Activated gamma-delta T cell treated with anti-CD3 and anti-CD28 coated beads, Interleukin-2, amount 50 U/mL, for 16 hours (primary cell): ENCODE data around the gene CFAP410.

Experiments used
- DNase-seq: peaks from one replicate; pipeline ENCODE4 v3.0.0-alpha.2; 2020; ENCODE audit warnings: low read depth

CFAP410 gene

DNA sequence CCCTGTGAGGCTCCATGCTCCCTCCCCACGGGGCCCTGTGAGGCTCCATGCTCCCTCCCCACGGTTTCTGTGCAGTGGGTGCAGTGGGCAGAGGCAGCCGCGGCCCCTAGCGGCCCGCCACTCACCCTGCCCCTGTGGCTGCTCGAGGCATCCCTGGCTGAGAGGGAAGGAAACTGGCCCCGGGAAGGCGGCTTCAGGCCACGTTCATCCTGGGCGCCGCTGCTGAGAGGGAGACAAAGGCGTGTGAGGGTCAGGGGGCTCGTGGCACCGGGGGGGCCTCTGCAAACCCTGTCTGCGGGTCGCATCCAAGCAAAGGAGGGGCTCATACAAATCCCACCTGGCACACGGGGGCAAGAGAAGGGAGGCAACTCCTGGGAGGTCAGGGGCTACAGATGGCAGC is 8.5 kb downstream of the CFAP410 start:
- no peak for DNase-seq

DNA sequence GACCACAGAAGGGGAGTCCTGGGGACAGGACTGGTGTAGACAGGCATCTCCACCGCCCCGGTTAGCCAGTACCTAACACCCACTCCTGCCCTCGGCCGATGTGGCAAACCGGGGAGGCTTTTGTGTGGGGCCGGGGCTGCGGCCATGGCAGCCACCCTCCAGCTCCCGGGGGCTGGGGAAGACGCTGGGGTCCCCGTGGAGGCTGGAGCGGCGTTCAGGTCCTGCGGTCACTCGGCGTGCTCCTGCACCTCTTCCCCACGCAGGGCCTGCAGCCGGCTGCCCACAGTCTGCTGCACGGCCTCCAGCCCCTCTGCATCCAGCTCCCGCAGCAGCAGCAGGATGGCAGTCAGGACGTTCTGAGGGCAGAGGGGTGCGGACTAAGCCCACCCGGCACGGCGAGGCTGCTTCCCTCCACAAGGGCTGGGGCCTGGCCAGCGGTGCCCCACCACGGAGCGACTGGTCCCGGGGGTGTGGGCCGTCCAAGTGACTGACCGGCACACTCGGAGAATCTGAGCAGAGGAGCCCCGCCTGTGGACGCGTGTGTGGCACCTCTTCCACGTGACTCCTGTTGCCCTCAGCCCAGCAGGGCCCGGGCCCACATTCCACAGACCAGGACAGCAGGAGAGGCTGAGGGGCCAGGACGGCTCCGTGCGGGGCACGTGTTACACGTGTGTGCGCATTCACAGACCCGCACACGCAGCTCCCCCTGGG is 9.1 kb downstream of the CFAP410 start:
- DNase-seq, result no peak

DNA sequence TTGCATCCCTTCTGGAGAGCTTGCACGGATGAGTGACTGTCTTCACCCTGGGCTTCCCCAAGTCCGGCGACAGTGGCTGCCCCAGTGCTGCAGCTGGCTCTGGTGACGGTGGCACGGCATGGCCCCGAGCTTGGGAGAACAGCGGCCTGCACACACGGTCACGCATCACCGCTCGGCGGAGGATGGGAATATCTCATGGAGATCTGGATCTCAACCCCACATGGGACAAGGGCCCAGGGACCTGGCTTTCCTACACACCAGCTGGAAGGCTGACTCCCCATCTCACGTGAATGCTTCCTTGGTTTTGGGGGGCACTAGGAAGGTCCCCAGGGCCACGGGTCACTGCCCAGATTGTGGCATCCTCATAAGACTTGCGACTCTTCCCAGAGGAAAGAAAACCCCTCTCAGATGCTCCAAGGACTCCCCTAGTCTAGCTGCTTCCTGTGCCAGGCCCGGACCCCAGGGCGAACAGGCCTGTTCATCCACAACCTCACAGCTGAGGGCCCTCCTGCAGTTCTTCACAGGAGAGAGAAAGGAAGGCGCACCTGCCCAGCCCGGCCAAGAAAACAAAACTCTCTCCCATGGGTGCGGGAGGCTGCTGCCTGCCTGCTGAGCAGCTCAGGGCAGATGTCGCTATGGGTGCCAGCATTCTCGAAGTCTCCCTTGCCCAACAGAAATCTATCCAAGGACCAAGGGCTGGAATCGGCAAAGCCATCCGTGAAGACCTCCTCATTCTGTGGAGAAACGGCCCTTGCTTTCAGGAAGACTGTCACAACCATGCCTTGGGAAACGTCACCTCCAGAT is 9.9 kb downstream of the CFAP410 start:
- DNase-seq, result no peak

DNA sequence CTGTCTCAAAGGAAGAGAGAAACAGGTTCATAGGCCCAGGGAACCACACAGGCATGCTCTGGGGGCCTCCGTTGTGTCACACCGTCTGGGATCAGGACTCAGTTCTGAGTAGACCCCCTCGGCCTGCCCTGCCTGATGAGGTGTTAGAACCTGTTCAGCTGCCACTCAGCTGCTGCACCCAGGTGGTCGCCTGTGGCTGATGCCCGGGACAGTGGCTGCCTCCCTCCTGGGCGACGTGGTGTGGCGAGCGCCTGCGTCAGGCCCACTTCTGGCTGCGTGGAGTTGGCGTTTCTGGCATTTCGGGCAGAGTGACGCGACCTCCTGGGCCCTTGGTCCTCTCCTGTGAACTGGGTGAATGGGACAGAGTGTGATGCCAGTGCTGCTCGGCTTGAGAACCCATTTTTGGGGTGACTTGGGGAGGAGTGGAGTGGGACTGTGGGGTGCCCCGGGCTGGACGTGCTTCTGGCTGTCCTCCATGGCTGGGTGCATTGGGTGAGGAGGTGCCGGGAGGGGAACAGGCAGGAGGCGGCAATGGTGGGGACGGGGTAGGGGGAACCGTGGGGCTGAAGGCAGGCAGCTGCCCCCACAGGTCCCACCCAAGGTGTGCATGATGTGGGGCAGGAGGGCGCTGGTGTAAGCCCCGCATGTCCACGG is 10.8 kb downstream of the CFAP410 start:
- no peak for DNase-seq

DNA sequence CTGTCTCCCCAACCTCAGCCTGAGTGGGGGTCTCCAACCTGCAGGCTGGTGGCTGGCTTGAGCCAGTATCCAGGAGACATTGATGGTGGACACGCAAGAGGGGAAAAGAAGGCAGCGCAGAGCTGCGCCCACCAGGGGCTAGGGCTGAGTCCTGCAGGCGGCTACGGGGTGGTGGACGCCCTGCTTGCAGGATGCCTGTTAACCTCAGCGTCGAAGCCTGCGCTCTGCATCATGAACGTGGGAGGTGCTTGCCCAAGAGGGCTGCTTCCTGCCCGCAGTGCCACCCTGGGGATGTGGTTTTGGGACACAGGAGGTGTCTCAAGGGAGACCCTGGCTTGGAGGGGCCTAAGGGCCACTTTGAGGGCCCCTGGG is 11.6 kb downstream of the CFAP410 start:
- no peak for DNase-seq

DNA sequence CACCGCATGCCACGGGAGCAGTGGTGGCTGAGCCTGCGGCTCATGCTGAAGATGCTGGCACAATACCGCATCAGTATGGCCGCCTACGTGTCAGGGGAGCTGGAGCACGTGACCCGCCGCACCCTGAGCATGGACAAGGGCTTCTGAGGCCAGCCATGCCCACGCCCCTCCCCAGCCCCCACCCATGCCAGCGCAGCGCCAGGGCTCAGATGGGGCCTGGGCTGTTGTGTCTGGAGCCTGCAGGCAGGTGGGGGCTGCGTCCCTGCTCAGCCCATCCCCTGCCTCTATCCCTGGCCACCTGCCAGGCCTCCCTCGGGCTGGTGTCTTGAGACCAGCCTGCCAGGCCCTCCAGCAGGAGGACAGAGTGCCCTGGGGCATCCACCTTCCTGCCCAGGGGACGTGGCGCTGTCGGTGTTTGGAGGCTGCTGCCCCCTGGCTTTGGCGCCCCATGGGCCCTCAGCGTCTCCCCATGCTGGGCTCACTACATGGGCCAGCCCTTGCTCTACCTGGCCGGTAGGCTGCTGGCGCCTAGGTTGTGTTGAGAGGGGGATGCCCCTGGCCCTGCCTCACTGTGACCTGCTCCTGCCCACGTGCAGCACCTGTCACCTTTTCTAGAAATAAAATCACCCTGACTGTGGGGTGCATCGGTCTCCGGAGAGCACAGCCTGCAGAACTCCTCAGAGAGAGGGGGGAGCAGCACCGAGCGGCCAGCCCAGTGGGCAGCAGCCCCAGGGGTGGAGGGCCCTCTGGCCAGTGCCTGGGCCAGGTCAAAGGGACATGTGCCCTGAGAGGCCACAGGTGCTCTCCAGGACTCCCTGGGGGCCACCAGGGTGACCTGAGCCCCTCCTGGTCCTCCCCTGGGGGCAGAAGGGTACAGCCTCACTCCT is 12.2 kb downstream of the CFAP410 start:
- DNase-seq, result no peak

DNA sequence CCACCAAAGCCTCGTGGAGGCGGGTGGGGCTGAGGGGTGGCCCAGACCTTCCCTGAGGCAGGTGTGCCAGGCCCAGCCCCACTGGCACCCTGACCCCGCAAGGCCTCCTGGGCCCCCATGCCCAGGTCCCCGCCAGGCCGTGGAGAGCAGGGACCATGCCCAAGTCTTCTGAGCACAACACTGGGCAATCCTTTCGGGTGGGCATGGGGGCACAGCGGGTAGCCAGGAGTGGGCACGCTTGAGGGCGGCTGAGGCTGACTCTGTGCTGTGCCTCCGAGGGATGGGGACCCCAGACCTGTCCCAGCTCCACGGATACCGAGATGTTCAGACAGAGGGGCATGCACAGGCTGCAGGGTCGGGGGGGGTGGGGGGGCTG is 12.9 kb downstream of the CFAP410 start:
- no peak for DNase-seq

DNA sequence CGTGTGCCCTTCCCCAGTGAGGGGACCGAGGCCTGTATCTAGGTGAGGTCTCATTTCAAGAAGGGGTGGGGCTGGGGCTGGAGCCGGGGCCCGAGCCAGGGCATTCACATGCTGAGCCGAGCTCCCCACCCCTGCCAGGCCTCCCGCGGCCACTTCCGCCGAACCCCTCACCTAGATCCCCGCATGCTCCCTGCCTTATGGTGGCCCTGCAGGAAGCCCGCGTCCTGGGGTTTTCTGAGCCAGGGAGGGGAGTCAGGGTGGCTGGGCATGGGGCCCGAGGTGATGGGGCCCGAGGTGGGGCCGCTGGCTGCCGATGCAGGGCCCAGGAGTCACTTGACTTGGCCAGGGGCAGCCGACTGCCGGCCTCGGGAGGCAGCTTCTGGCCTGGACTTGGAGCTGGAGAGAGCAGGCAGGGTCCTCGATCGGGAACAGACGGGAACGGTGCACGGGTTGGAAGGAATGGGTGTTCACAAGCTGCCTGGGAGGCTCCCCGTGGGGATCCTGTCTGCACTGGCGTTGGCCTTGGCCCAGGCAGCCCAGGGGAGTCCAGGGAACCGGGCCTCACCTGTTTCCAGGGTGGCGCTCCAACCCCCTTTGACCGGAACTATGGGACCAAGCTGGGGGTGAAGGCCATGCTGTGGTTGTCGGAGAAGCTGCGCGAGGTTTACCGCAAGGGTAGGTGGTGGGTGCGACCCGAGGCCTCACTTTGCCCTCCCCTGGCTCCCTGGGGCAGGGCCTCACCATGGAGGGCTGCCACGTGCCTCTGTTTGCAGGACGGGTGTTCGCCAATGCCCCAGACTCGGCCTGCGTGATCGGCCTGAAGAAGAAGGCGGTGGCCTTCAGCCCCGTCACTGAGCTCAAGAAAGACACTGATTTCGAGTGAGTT is 13.6 kb downstream of the CFAP410 start:
- DNase-seq, result no peak

DNA sequence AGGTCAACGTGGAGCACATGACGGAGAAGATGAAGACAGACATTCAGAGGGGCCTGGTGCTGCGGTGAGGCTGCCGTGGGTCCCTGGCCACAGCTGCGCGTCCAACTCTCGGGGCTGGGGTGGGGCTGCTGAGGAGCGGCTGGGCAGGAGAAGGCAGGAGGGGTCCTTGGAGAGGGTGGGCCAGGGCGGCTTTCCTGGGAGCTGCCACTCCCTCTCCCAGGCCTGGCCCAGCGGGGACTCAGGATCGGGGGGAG is 14.4 kb downstream of the CFAP410 start:
- no peak for DNase-seq

DNA sequence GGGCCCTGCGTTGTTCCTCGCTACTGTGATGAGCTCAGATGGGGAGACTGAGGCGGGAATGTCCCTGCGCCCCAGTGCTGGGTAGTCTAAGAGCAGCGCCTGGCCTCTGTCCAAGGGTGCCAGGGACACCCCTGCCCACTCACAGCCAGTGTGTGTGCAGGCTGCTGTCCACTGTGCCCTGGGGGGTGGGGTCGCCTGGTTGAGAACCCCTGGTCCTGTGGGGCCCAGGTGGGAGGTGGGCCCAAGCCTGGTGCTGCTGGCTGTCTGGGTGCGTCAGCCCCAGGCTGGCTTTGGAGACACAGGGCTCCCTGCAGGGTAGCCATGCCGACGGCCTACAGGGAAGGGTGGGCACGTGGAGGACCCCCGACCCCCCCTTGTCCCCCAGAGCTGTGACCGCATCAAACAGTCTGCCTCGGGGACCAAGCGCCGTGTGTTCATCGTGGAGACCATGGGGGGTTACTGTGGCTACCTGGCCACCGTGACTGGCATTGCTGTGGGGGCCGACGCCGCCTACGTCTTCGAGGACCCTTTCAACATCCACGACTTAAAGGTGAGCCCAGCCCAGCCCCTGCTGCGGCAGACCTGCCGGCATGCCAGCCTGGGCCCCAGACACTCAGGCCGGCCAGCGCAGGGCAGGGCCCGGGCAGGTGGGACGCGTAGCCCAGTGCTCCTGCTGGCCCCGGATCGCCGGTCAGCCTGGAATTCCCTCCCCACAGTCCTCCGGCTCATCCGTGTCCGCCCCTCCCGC is 14.9 kb downstream of the CFAP410 start:
- no peak for DNase-seq

DNA sequence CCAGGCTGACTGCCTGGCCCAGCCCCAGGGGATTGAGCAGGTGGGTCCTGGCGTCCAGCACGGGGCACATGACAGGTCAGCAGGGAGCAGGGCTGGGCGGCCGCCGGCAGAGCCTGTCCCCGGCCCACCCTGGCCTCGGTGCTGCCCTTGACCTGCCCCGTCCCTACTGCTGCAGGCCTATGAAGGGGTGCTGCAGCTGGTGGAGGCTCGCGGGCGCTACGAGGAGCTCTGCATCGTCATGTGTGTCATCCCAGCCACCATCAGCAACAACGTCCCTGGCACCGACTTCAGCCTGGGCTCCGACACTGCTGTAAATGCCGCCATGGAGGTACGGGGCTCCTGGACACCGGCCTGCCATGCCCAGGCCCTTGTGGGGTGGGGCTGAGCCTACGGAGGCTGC is 15.6 kb downstream of the CFAP410 start:
- DNase-seq, result no peak

DNA sequence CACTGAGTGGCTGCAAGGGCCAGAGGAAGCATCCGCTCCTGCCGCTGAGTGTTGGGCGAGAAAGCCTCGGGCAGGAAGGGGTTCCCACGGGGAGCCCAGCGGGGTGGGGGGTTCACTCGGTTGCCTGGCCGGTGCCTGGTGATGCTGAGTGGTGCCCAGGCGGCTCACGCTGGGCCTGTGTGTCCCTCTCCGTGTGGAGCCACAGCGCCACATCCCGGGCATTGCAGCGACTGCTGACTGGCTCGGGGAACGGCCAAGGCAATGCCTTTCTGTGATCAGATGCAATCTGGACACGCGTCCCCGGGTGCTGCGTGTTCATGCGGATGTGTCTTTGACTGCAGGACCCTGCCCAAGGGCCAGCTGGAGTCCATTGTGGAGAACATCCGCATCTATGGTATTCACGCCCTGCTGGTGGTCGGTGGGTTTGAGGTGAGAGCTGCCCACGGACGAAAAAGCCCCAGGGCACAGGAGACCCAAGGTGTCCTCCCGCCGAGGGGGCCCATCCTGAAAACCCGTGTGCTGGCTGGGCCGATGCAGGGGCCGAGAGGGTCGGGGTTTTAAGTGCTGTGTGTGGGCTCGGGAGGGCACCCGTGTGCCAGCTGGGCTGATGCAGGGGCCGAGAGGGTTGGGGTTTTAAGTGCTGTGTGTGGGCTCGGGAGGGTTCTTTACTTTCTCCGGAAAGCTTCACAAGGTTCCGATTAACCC is 16.4 kb downstream of the CFAP410 start:
- no peak for DNase-seq

DNA sequence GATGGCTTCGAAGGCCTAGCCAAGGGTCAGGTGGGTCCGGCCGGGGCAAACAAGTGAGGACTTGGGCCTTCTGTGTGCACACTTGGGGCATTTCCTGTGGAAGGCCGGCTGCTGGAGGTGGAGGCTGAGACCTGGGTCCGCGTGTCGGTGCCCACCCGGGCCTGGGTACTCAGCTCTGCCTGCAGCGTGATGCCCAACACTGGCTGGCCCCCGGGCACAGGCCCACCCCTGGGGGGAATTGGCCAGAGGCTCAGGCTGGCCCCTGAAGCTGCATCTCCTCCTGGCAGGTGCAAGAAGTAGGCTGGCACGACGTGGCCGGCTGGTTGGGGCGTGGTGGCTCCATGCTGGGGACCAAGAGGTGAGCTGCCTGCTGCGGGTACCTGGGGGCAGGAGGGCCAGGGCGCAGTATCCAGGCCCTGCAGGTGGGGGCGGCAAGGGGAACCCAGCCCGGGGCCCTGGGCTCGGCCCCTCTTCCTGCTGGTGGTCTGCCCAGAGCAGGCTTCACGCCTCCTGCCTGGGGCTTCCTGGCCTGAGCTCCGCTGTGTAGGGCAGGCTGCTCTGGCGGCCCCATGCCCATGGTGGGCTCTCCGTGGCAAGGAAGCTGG is 17.2 kb downstream of the CFAP410 start:
- no peak for DNase-seq

DNA sequence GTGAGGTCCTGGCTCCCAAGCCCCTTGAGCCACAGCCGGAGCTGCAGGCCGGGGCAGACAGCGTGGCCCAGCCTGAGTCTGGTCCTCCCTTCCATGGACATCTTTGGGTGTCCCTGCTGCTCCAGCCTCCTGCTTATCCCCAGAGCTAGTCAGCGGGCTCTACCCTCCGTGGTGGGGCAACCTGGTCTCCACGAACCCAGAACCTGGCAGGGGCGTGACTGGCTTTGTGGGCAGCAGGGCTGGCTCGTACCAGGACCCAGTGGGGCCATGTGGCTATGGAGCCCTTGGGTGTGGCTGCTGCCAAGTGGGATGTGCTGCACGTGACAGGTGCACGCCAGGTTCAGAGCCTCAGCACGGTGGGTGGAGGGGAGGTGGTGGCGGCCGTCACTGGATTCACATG is 18.3 kb downstream of the CFAP410 start:
- DNase-seq, result no peak

DNA sequence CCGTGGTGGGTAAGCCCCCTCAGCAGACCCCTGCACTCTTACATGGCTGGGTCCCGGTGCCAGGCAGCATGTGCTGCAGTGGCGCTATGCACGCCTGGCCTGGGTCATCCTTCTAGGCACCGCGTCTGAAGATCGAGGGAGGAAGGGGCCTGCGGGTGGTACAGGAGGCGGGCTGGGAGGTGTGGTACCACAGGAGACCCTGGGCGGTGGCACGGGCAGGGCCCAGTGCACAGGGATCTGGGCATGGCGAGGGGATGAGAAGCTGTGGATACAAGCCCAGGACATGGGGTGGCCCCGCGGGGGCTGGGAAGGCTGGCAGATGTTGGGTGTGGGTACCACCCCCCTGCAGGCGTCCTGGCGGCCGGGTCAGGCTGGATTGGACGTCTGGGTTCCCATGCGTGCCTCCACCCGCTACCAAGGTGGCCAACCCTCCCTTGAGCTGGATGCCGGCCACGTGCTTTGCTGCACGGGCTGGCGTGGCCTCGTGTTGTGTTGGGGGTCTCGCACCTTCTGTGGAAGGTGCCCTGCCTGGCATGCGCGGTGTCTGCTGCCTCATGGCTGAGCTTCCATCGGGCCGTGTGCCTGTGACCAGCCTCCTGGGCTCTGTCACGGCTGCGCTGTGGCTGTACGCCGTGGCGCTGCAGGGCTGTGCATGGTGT is 19.7 kb downstream of the CFAP410 start:
- no peak for DNase-seq

DNA sequence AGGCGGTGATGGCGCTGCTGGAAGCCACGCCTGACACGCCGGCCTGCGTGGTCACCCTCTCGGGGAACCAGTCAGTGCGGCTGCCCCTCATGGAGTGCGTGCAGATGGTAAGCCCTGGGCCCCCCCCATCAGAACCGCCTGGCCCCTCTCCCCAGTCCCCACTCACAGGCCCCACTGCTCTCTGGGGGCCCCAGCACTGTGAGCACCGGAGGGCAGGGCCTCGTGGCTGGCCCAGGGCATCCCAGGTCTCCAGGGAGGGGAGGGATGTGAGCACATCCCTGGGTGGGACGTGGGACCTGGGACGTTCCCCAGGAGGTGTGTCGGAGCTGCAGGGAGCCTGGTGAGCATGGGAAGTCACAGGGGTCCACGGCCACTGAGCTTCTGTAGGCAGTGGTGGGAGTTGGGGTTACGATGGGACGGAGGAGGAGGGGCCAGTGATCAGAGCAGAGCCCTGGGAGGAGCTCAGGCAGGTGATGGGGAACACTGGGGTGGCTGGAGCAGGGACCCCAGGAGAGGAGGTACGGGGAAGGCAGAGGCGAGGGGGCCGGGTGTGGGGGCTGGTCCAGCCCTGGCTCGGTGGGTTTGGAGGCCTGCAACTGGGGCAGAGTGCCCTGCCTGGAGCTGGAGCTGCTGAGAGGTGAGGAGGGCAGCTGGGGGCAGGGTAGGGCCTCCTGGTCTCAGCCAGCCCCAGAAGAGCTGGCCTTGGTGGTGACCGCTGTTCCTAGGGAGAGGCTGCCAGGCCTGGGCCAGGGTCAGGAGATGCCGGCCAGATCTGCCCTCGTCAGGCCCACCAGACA is 20.5 kb downstream of the CFAP410 start:
- no peak for DNase-seq

DNA sequence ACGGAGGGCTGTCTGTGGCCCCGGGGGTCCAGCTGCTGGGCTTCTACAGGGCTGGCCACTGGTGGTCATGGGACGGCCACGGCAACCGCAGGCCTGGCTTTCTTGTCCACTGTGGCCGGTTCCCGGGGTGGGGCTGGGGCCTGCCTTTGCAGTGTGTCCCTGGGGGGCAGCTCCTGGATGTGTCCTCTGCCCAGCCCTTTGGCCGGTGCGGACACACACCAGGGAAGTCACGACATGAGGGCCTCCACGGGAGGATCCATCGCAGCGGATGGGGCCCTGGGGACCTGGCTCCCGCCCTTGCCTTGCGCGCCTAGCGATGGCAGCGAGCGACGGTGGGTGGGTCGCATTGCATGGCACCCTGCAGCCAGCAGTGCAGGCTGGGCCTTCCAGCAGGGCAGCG is 21.3 kb downstream of the CFAP410 start:
- DNase-seq, result no peak

DNA sequence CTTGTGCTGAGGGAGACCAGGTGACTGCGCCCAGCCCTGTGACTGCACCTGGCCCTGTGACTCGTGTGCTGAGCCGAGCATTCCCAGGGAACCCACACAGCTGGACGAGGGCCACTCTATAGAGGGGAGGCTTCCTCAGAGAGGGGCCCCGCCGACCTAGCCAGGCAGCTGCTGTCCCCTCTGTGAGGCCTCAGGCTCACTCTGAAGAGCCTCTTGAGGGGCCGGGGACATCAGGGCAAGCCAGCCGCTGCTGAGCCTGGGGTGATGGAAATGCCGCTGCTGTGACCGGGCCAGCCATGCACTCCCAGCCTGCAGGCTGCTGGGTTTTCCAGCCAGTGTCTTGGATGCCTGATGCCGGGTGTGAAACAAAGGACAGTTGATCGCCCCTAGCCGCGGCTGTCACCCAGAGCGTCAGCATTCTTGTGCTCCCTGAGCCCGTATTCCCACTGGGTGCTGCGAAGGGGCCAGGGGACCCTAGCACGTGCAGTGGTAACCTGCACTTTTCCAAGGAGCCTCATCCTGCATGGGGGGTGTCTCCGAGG is 21.9 kb downstream of the CFAP410 start:
- no peak for DNase-seq
